AG04449 (cell line): Measurements from ENCODE around the gene LIMCH1.

ENCODE experiments used
- CTCF ChIA-PET: fragments of 350-600 bp; formaldehyde crosslinking; extraction: SDS; loops from one replicate; lab custom pipeline; 2021; ENCODE audit warnings: antibody characterized with exemption; lab: Yijun Ruan, JAX
- POLR2A ChIA-PET: fragments of 400-600, 350-600 bp; formaldehyde crosslinking; extraction: SDS; loops from one replicate; lab custom pipeline; 2020; ENCODE audit warnings: antibody characterized with exemption, inconsistent platforms; lab: Yijun Ruan, JAX
- DNase-seq: peaks from one replicate; pipeline ENCODE4 v3.0.0-alpha.2; 2010; ENCODE audit warnings: low read depth, low spot score
- H3K4me3 ChIP-seq: 2 replicates; pipeline ENCODE4 v1.5.1; 2011; ENCODE audit warnings: low read depth, mild to moderate bottlenecking, control low read depth, low read length
- CTCF ChIP-seq: IDR thresholded peaks from one replicate; pipeline ENCODE4 v1.5.1; 2011; ENCODE audit warnings: mild to moderate bottlenecking, moderate library complexity, low read length, control low read depth, inconsistent platforms; ENCODE audit not compliant: insufficient read depth; ENCODE audit errors: missing control alignments

Gene LIMCH1

GRCh38 chr4:41572956-41573355 lies 35.0 kb downstream of the LIMCH1 start:
- H3K4me3 ChIP-seq: no peak overlapping the region
- ChIA-PET CTCF (no interaction called here), POLR2A (no interaction called here)
- TF ChIP-seq CTCF: no peak
- DNase-seq: no peak

GRCh38 chr4:41573502-41574001 lies 35.6 kb downstream of the LIMCH1 start:
- no peak for TF ChIP-seq CTCF
- ChIA-PET CTCF (no interaction called here), POLR2A (no interaction called here)
- no peak for DNase-seq
- H3K4me3 ChIP-seq: no peak overlapping the region

- TF ChIP-seq CTCF: no peak
- CTCF ChIA-PET: no interaction called here
- no peak for DNase-seq
- POLR2A ChIA-PET: no interaction called here
- no peak overlapping the region for H3K4me3 ChIP-seq
Measured at GRCh38 chr4:41575207-41575606, 37.2 kb downstream of the LIMCH1 start.

GRCh38 chr4:41575665-41576064 lies 37.7 kb downstream of the LIMCH1 start:
- CTCF ChIA-PET: no interaction called here
- DNase-seq: no peak
- H3K4me3 ChIP-seq: no peak overlapping the region

GRCh38 chr4:41579043-41579442 lies 41.1 kb downstream of the LIMCH1 start:
- no peak for TF ChIP-seq CTCF
- no peak for DNase-seq
- ChIA-PET POLR2A (no interaction called here), CTCF (no interaction called here)
- H3K4me3 ChIP-seq: no peak overlapping the region

More at GRCh38 chr4:41575665-41576064, 37.7 kb downstream of the LIMCH1 start:
- POLR2A ChIA-PET: no interaction called here
- TF ChIP-seq CTCF: no peak

- POLR2A ChIA-PET: no interaction called here
- TF ChIP-seq CTCF: no peak
- CTCF ChIA-PET: no interaction called here
- DNase-seq: no peak
- no peak overlapping the region for H3K4me3 ChIP-seq
Measured at GRCh38 chr4:41579526-41579925, 41.6 kb downstream of the LIMCH1 start.
